NCI-H526 treated with DMSO at 0.1 percent for 48 hours (cell line): ENCODE results near the gene ELMOD2.
"Not testable (repeated sequence)": the region's sequence is repeated elsewhere in the genome, so short reads cannot be mapped to it uniquely, and the experiment has no call there.

Experiments
- DNase-seq: peaks from one replicate; lab custom pipeline; 2025; lab: John Stamatoyannopoulos, UW

Gene ELMOD2

GRCh38 chr4:140523857-140524742, at the start of gene ELMOD2:
Gene ELMOD2, plus strand, starts transcription at chr4:140524168. Its CDS starts 1,261 bp downstream, at chr4:140525429.
- peak; percentile 96 for DNase-seq

- DNase-seq = no peak
Observed at GRCh38 chr4:140483445-140483844, 40.5 kb upstream of the ELMOD2 start.

- DNase-seq = no peak
Observed at GRCh38 chr4:140485939-140486338, 38.0 kb upstream of the ELMOD2 start.

- DNase-seq = no peak
Observed at GRCh38 chr4:140497405-140497746, 26.6 kb upstream of the ELMOD2 start.

GRCh38 chr4:140497747-140498636, 26.0 kb upstream of the ELMOD2 start, which contains the start of gene MGAT4D:
Gene MGAT4D, minus strand, starts transcription at chr4:140498293. Its CDS starts 71 bp downstream, at chr4:140498222.
- DNase-seq = no peak

GRCh38 chr4:140499391-140499790, 24.6 kb upstream of the ELMOD2 start:
- no peak for DNase-seq

- no peak for DNase-seq
Observed at GRCh38 chr4:140504261-140504660, 19.7 kb upstream of the ELMOD2 start.

GRCh38 chr4:140513765-140514164, 10.2 kb upstream of the ELMOD2 start:
- DNase-seq = not testable (repeated sequence)

- DNase-seq = no peak
Observed at GRCh38 chr4:140515423-140515822, 8.5 kb upstream of the ELMOD2 start.

- DNase-seq = no peak
Observed at GRCh38 chr4:140523370-140523856, 555 bp upstream of the ELMOD2 start.

- no peak for DNase-seq
Observed at GRCh38 chr4:140529434-140529833, 5.5 kb downstream of the ELMOD2 start.

GRCh38 chr4:140533951-140534480, 10.0 kb downstream of the ELMOD2 start:
- no peak for DNase-seq

GRCh38 chr4:140556372-140557085, 32.6 kb downstream of the ELMOD2 start:
- no peak for DNase-seq

- no peak for DNase-seq
Observed at GRCh38 chr4:140557831-140558435, 34.0 kb downstream of the ELMOD2 start.

- no peak for DNase-seq
Observed at GRCh38 chr4:140559696-140560095, 35.7 kb downstream of the ELMOD2 start.

- DNase-seq = no peak
Observed at GRCh38 chr4:140568507-140569306, 44.7 kb downstream of the ELMOD2 start, which contains the start of gene UCP1. Gene UCP1, minus strand, starts transcription at chr4:140568961. Its CDS starts 232 bp downstream, at chr4:140568729.

- DNase-seq = no peak
Observed at GRCh38 chr4:140569307-140569638, 45.3 kb downstream of the ELMOD2 start.

- no peak for DNase-seq
Observed at GRCh38 chr4:140571620-140572019, 47.7 kb downstream of the ELMOD2 start.

- DNase-seq = no peak
Observed at GRCh38 chr4:140575489-140575888, 51.5 kb downstream of the ELMOD2 start.

GRCh38 chr4:140579278-140579677, 55.3 kb downstream of the ELMOD2 start:
- DNase-seq = no peak
